ENCODE measurements around the gene MFN2.
"Not testable (repeated sequence)": the region's sequence is repeated elsewhere in the genome, so short reads cannot be mapped to it uniquely, and the experiment has no call there.

The MFN2 gene

DNA sequence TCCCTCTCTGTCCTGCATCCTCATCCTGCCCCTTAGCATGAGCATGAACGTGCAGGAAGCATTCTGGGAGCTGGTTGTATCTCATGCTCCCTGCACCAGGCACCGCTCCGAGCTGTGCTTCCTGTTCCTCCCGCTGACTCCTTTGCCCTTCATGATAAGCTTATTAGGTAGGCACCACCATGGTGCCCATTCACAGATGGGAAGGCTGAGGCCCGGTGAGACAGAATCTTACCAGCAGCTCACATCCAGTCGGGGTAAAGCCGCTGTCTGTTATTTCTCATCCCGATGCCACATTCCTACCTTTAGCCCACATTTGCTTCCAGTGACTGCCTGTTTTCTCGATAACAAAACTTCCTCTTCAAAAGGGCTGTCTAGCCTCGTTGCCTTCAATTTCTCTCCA is 46.3 kb downstream of the MFN2 start:
- Histone ChIP-seq H3K9ac (ENCODE audit: low read length) (peak overlapping the region; percentile 19), H3K4me1 (ENCODE audit: control insufficient read depth, insufficient read depth, low read length) (no peaks in the 10 kb centered on the region), H3K4me3 (ENCODE audit: low read depth, low read length) (no peak overlapping the region), H3K9me3 (ENCODE audit: control insufficient read depth, insufficient read depth, low read depth, low read length) (no peaks in the 10 kb centered on the region), H3K36me3 (ENCODE audit: control insufficient read depth, insufficient read depth, low read length) (peaks cover 90% of the 10 kb centered on the region), H3K27me3 (ENCODE audit: control insufficient read depth, insufficient read depth, low read length) (no peaks in the 10 kb centered on the region), H3K27ac (ENCODE audit: low read depth, low read length) (no peak overlapping the region)

DNA sequence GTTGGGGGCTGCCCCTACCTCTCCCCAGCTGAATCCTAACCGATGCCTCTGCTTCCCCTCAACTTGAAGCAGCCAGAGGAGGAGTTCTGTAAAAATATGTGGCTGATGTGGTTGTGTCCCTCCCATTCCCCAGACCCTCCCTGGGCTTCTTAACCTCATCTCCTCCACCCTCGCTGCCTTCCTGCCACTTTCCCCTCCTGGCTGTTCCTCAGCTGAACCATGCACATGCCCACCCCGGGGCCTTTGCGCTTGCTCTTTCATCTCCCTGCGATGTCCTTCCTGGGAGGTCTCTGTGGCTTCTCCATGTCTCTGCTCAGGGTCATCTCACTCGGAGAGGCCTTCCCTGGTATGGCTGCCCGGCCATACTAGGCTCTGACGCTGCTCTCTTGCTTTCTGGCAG is 48.0 kb downstream of the MFN2 start:
- Histone ChIP-seq H3K27ac (ENCODE audit: low read depth, low read length) (no peak overlapping the region), H3K4me1 (ENCODE audit: control insufficient read depth, insufficient read depth, low read length) (no peaks in the 10 kb centered on the region), H3K36me3 (ENCODE audit: control insufficient read depth, insufficient read depth, low read length) (peaks cover 84% of the 10 kb centered on the region), H3K4me3 (ENCODE audit: low read depth, low read length) (no peak overlapping the region), H3K9ac (ENCODE audit: low read length) (no peak overlapping the region), H3K9me3 (ENCODE audit: control insufficient read depth, insufficient read depth, low read depth, low read length) (no peaks in the 10 kb centered on the region), H3K27me3 (ENCODE audit: control insufficient read depth, insufficient read depth, low read length) (no peaks in the 10 kb centered on the region)

DNA sequence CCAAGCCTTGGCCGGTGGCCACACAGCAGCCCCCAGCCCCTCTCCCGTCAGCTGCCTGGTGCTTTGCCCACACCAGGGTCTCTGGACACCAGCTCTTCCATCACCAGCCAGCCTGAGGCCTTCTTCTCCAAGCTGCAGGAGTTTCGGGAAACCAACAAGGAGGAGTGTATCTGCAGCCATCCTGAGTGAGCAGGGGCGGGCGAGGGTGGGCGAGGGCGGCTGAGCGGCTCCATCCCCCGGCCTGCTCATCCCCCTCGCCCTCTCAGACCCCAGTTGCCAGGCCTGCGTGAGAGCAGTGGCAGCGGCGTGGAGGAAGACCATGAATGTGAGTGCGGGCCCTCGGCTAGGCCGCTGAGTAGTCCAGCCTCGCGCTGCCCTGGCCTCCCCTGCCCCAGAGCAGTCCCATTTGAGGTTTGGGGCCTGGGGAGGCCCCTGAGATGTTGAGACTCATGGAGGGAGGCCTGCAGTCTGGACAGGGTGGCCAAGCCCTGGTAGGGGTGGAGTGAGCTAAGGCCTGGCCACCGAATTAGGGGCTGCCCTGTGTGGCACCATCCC is 48.8 kb downstream of the MFN2 start:
- Histone ChIP-seq H3K9me3 (ENCODE audit: control insufficient read depth, insufficient read depth, low read depth, low read length) (no peaks in the 10 kb centered on the region), H3K4me1 (ENCODE audit: control insufficient read depth, insufficient read depth, low read length) (no peaks in the 10 kb centered on the region), H3K9ac (ENCODE audit: low read length) (no peak overlapping the region), H3K36me3 (ENCODE audit: control insufficient read depth, insufficient read depth, low read length) (peaks cover 80% of the 10 kb centered on the region), H3K27ac (ENCODE audit: low read depth, low read length) (no peak overlapping the region), H3K4me3 (ENCODE audit: low read depth, low read length) (no peak overlapping the region), H3K27me3 (ENCODE audit: control insufficient read depth, insufficient read depth, low read length) (no peaks in the 10 kb centered on the region)

DNA sequence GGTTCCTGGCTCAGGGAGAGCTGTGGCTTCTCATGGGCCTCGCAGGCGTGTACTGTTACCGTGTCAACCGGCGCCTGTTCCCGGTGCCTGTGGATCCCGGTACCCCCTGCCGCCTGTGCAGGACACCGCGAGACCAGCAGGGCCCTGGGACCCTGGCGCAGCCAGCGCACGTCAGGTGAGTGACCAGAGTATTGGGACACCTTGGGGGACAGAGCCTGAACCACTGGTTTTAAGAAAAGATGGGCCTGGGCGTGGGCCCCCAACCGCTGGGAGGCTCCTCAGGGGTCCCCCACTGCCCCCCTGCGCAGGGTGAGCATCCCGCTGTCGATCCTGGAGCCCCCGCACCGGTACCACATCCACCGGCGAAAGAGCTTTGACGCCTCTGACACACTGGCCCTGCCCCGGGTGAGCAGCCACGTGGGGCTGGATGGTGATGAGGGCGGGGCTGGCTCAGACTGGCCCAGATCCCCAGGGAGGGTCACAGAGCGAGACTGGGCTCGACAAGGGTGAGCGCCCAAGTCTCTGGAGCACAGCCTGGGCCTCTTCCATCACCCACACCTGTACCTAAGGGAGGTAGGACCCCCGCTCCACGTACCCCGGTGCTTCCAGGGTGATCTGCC is 49.6 kb downstream of the MFN2 start:
- Histone ChIP-seq H3K9ac (ENCODE audit: low read length) (no peak overlapping the region), H3K4me1 (ENCODE audit: control insufficient read depth, insufficient read depth, low read length) (no peaks in the 10 kb centered on the region), H3K27ac (ENCODE audit: low read depth, low read length) (no peak overlapping the region), H3K36me3 (ENCODE audit: control insufficient read depth, insufficient read depth, low read length) (peaks cover 77% of the 10 kb centered on the region), H3K9me3 (ENCODE audit: control insufficient read depth, insufficient read depth, low read depth, low read length) (no peaks in the 10 kb centered on the region), H3K27me3 (ENCODE audit: control insufficient read depth, insufficient read depth, low read length) (no peaks in the 10 kb centered on the region), H3K4me3 (ENCODE audit: low read depth, low read length) (no peak overlapping the region)

DNA sequence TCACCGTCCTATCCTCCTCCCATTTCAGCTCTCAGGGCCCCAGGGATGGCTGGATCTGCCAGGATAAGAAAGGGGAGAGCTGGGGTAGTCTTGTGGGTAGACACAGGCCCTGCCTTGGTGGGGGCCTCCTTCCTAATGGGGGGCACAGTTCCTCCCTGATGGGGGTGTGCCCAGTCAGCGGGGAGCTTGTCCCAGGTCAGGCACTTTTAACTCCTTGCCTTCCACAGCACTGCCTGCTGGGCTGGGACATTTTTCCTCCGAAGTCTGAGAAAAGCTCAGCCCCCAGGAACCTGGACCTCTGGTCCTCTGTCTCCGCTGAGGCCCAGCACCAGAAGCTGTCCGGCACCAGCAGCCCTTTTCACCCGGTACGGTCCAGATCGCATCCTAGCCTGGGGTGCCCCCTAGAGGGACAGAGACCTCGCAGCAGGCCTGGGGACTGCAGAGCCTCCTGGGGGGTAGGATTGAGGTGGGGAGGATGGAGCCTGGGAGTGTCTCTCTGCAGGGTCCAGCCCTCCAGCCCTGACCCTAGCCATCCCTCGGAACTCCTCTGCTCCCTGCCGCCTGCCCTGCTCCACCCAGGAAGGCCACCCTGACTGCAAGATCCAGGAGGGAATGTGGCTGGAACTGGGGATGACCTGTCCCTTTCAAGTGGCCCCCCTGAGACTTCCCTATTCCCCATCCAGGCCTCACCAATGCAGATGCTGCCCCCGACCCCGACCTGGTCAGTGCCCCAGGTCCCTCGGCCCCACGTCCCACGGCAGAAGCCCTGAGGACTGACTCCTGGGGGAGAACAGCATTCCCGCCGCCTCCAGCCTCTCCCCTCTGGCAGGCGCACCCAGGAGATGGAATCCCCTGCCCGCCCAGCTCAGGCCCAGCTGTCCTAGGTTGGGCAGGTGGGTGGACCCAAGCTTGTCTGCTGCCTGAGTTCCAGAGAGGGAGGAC is 51.1 kb downstream of the MFN2 start:
- no peaks in the 10 kb centered on the region for H3K27me3 ChIP-seq (ENCODE audit: control insufficient read depth, insufficient read depth, low read length)
- no peaks in the 10 kb centered on the region for H3K4me1 ChIP-seq (ENCODE audit: control insufficient read depth, insufficient read depth, low read length)
- H3K36me3 ChIP-seq (ENCODE audit: control insufficient read depth, insufficient read depth, low read length) = peaks cover 63% of the 10 kb centered on the region
- H3K4me3 ChIP-seq (ENCODE audit: low read depth, low read length) = no peak overlapping the region
- no peak overlapping the region for H3K27ac ChIP-seq (ENCODE audit: low read depth, low read length)
- H3K9ac ChIP-seq (ENCODE audit: low read length) = no peak overlapping the region
- H3K9me3 ChIP-seq (ENCODE audit: control insufficient read depth, insufficient read depth, low read depth, low read length) = no peaks in the 10 kb centered on the region

DNA sequence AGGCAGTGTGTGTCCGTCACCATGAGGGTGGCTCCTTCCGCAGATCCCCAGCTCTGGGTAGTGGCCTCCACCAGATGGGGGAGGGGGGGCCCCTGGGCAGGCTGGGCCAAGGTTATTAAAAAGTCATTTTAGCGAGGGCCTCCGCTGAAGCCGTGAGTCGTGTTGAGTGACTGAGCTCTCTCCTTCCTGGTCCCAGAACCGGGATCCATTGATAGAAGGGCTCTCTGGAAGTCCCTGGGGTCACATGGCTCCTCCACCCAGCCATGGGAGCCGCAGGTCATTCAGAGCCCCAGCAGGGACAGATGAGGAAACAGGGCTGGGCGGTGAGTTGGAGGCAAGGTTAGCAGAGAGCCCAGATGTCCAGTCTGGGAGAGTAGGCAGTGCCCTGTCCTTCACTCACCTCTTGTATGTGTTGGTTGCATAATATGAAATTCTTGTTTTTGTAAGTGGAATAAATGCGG is 51.9 kb downstream of the MFN2 start:
- Histone ChIP-seq H3K9me3 (ENCODE audit: control insufficient read depth, insufficient read depth, low read depth, low read length) (no peaks in the 10 kb centered on the region), H3K4me3 (ENCODE audit: low read depth, low read length) (no peak overlapping the region), H3K27ac (ENCODE audit: low read depth, low read length) (no peak overlapping the region), H3K36me3 (ENCODE audit: control insufficient read depth, insufficient read depth, low read length) (peaks cover 55% of the 10 kb centered on the region), H3K9ac (ENCODE audit: low read length) (no peak overlapping the region), H3K27me3 (ENCODE audit: control insufficient read depth, insufficient read depth, low read length) (no peaks in the 10 kb centered on the region), H3K4me1 (ENCODE audit: control insufficient read depth, insufficient read depth, low read length) (no peaks in the 10 kb centered on the region)

DNA sequence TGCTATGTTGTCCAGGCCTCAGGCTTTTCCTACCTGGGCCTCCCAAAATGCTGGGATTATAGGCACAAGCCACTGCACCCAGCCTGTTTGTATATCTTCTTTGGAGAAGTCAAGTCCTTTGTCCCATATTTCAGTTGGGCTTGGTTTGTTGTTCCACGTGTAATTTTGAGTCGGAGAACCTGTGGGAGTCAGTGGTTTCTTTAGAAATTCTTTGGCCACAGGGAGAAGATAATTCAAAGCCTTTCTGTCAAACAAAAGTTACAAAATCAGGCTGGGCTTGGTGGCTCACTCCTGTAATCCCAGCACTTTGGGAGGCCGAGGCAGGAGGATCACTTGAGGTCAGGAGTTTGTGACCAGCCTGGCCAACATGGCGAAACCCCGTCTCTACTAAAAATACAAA is 53.2 kb downstream of the MFN2 start:
- not testable (repeated sequence) for H3K4me1 ChIP-seq (ENCODE audit: control insufficient read depth, insufficient read depth, low read length); H3K27me3 ChIP-seq (ENCODE audit: control insufficient read depth, insufficient read depth, low read length); H3K27ac ChIP-seq (ENCODE audit: low read depth, low read length); H3K4me3 ChIP-seq (ENCODE audit: low read depth, low read length); H3K9ac ChIP-seq (ENCODE audit: low read length); H3K9me3 ChIP-seq (ENCODE audit: control insufficient read depth, insufficient read depth, low read depth, low read length)
- peaks cover 42% of the 10 kb centered on the region for H3K36me3 ChIP-seq (ENCODE audit: control insufficient read depth, insufficient read depth, low read length)

DNA sequence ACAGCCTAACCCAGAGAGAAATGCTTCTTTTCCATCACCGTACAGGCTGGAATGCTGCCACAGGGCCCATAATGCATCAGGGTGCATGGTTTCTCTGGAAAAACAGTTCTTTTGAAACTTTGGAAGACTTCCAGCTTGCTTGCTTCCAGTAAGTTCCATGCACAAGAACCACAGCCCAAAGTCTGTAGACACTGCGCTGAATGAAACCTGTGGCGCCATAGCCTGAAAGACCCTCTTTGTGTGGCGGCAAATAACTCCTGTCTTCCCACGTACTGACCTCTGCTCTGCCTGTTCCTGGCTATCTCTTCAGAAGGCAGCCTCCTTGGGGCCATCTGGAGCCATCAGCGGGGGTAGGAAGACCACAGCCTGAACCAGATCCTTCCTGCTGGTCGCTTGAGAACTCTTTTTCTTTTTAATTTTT is 54.1 kb downstream of the MFN2 start:
- Histone ChIP-seq H3K9me3 (ENCODE audit: control insufficient read depth, insufficient read depth, low read depth, low read length) (no peaks in the 10 kb centered on the region), H3K4me3 (ENCODE audit: low read depth, low read length) (no peak overlapping the region), H3K4me1 (ENCODE audit: control insufficient read depth, insufficient read depth, low read length) (no peaks in the 10 kb centered on the region), H3K27ac (ENCODE audit: low read depth, low read length) (no peak overlapping the region), H3K9ac (ENCODE audit: low read length) (no peak overlapping the region), H3K27me3 (ENCODE audit: control insufficient read depth, insufficient read depth, low read length) (no peaks in the 10 kb centered on the region), H3K36me3 (ENCODE audit: control insufficient read depth, insufficient read depth, low read length) (peaks cover 33% of the 10 kb centered on the region)

DNA sequence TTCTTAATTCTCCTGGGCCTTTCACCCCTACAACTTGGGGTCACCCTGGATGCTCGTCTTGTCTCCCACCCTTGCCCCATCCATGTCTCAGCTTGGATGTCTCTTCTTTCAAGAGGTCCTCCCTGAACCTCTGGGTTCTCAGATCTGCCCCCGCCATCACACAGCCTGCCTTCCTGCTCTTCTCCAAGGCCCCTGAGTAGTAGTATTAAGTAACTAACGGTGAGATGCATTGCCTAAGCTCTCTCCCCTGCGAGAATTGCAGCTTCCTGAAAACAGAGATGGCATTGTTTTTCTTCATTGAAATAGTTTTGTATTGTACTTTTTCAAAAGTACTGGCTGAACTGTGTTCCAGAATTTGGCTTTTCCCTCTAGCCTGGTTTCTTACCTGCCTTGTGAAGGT is 55.1 kb downstream of the MFN2 start:
- no peaks in the 10 kb centered on the region for H3K4me1 ChIP-seq (ENCODE audit: control insufficient read depth, insufficient read depth, low read length)
- no peak overlapping the region for H3K27ac ChIP-seq (ENCODE audit: low read depth, low read length)
- peaks cover 24% of the 10 kb centered on the region for H3K36me3 ChIP-seq (ENCODE audit: control insufficient read depth, insufficient read depth, low read length)
- H3K9ac ChIP-seq (ENCODE audit: low read length) = no peak overlapping the region
- no peaks in the 10 kb centered on the region for H3K9me3 ChIP-seq (ENCODE audit: control insufficient read depth, insufficient read depth, low read depth, low read length)
- no peaks in the 10 kb centered on the region for H3K27me3 ChIP-seq (ENCODE audit: control insufficient read depth, insufficient read depth, low read length)
- H3K4me3 ChIP-seq (ENCODE audit: low read depth, low read length) = no peak overlapping the region

DNA sequence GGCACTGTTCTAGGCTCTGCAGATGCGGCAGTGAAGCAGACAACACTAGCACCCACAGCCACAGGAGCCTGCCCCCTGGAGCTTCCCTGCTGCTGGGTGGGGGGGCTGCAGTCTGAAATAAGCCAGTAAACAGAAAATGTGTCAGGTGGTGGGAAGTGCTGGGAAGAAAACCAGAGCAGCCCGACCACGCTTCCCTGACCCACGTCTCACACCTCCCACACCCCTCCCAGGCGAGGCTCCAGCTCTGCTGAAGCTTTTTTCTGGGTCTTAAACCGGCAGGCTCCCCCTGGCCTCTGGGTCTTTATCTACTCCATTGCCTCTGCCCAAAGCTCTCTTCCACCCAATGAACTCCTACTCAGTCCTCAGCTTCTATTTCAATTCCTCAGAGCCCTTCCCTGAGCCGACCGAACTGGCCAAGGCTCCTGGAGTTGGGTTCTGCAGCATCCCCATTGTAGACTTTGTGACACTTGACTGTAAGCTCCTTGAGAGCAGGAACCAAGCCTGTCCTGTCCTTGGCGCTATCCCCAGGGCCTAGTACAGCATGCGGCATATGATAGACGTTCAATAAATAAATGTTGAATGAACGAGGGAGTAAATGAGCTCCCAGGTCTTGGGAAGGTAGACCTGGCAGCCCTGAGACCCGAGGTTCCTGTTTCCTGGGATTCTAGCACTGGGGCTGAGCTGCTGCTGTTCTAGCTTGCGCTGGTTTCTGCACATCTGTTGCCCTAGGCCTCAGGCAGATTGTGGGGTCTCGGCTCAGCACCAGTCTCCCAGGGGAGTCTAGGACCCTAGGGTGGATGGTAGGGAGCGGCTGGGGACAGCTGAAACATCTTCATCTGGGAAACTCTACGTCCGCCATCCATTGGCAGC is 57.5 kb downstream of the MFN2 start:
- no peaks in the 10 kb centered on the region for H3K27me3 ChIP-seq (ENCODE audit: control insufficient read depth, insufficient read depth, low read length)
- H3K9me3 ChIP-seq (ENCODE audit: control insufficient read depth, insufficient read depth, low read depth, low read length) = 0 out of 2 replicates have a peak, but pooled peaks cover 4% of the 10 kb centered on the region
- no peak overlapping the region for H3K9ac ChIP-seq (ENCODE audit: low read length)
- 0 out of 2 replicates have a peak, but pooled peaks cover 4% of the 10 kb centered on the region for H3K36me3 ChIP-seq (ENCODE audit: control insufficient read depth, insufficient read depth, low read length)
- no peaks in the 10 kb centered on the region for H3K4me1 ChIP-seq (ENCODE audit: control insufficient read depth, insufficient read depth, low read length)
- no peak overlapping the region for H3K4me3 ChIP-seq (ENCODE audit: low read depth, low read length)
- H3K27ac ChIP-seq (ENCODE audit: low read depth, low read length) = no peak overlapping the region
